ENCODE measurements around the gene WWTR1.

GRCh38 chr3:149514471-149514870 is 143.4 kb downstream of the WWTR1 start:
- TF ChIP-seq CTCF (IDR thresholded peaks at IDR 0.05; ENCODE audit: low read length), result no peak
- TF ChIP-seq EZH2 (IDR thresholded peaks at IDR 0.05; ENCODE audit: borderline replicate concordance, low read length), result no peak

Measured in OCI-LY1 (cell line).